Heart left ventricle (tissue), 16 donors: ENCODE results near the gene NELL1. TPM values are rescaled to one million over a fixed set of nuclear protein-coding genes. Genes with fewer than 3 reads are reported as not detected.

Experiments used
- ATAC-seq, 4 donors: fragments of 200-7000 bp; cut with Tn5 transposase; one replicate each; pipeline ENCODE4 v1.9.1; 2020 to 2022; ENCODE audit warnings: moderate library complexity in 4 of 4, mild to moderate bottlenecking in 3 of 4, moderate number of reproducible peaks in 1 of 4
- DNase-seq, 5 donors: peaks; one replicate each; pipeline ENCODE4 v3.0.0-alpha.2; 2020
- H3K27ac ChIP-seq, 12 donors: fragments of 200-600 bp; sonication (generic) in 4 of 12; one replicate each; pipeline versions ENCODE4 v1.5.0 to v1.8.0; 2016 to 2022; ENCODE audit warnings: mild to moderate bottlenecking in 2 of 12
- H3K27me3 ChIP-seq, 9 donors: fragments of 200-600 bp; sonication (generic) in 2 of 9; one replicate each; pipeline versions ENCODE4 v1.5.1 to v1.8.0; 2016 to 2022; ENCODE audit warnings: mild to moderate bottlenecking in 3 of 9
- H3K36me3 ChIP-seq, 9 donors: fragments of 200-600 bp; sonication (generic) in 2 of 9; one replicate each; pipeline versions ENCODE4 v1.5.0 to v1.8.0; 2018 to 2022; ENCODE audit warnings: mild to moderate bottlenecking in 2 of 9
- H3K4me1 ChIP-seq, 12 donors: fragments of 200-600 bp; sonication (generic) in 4 of 12; one replicate each; pipeline versions ENCODE4 v1.5.0 to v1.8.0; 2016 to 2022; ENCODE audit warnings: mild to moderate bottlenecking in 3 of 12
- H3K4me3 ChIP-seq, 12 donors: fragments of 200-600 bp; sonication (generic) in 4 of 12; one replicate each; pipeline versions ENCODE4 v1.5.0 to v1.8.0; 2017 to 2022; ENCODE audit warnings: mild to moderate bottlenecking in 9 of 12, moderate library complexity in 4 of 12
- H3K9me3 ChIP-seq, 12 donors: fragments of 200-600 bp; sonication (generic) in 4 of 12; one replicate each; pipeline versions ENCODE4 v1.5.0 to v1.8.0; 2016 to 2022; ENCODE audit warnings: mild to moderate bottlenecking in 1 of 12
- CTCF ChIP-seq, 12 donors: fragments of 200-600 bp; sonication (generic) in 4 of 12; IDR thresholded peaks; one replicate each; pipeline versions ENCODE4 v1.5.0 to v1.8.0; 2018 to 2022; ENCODE audit warnings: antibody characterized with exemption in 12 of 12, mild to moderate bottlenecking in 5 of 12
- POLR2A ChIP-seq, 2 donors: fragments of 450-650 bp; IDR thresholded peaks; one replicate each; pipeline ENCODE4 v1.6.1; 2017; ENCODE audit warnings: antibody characterized with exemption in 2 of 2, mild to moderate bottlenecking in 2 of 2, moderate library complexity in 2 of 2
- whole genome bisulfite sequencing, 4 donors: extraction: QIAGEN DNeasy Blood & Tissue Kit in 2 of 4; methylation state at CpG; one replicate each; pipeline versions ENCODE4 v1.1.5 to v1.1.7; 2013 to 2018; 5-methylcytosine and 5-hydroxymethylcytosine counted together
- intact Hi-C, 10 donors: fragments of 100-400 bp; cut with DNase I; formaldehyde crosslinking; loops; one replicate each; pipeline versions ENCODE4 v1.11.1 to v1.14.2; 2022
- polyA plus RNA-seq, 2 donors: library from polyadenylated mRNA; stranded (reverse); fragments of 200-250 nt; gene quantifications; one replicate each; pipeline ENCODE4 v1.2.3, GENCODE V29; 2013
- total RNA-seq, 9 donors: library from RNA; depleted of rRNA in 2 of 9; stranded (reverse); fragments of >200 nt in 2 of 9; fragmentation: NEBNext Ultra II Directional in 3 of 9; extraction: Animal tissue kit (Norgen Biotek cat#: 25700) in 3 of 9; gene quantifications; one replicate each; pipeline versions ENCODE4 v1.1.0 to v1.2.4, GENCODE V29; 2016 to 2023
- donor health status: ischemic (EF 13 %, LVEDD 7.1; RV severe dilation, severe dysfunction).
- donor health status: healthy with polysubstance abuse.
- donor health status: DM: no; HTN: yes; CAD: no.
- donor health status: DM: no; HTN: no; CAD: no.
- donor health status: ischemic (EF 25% LVEDD 6.9; RV normal size, moderate dysfunction).
- donor health status: ischemic (EF 25% LVEDD 5.7; RV mildly dilated, moderate dysfunction).
- donor health status: healthy.
- donor health status: DM: yes; HTN: yes; CAD: no.
- donor health status: ischemic (EF 35%, LVEDD 5.7; RV mildly dilated, moderate dysfunction).
- donor health status: nonischemic (EF 11% LVEDD 7.7; RV severe dilation, severe dysfunction).
- donor health status: DM: yes; HTN: yes; CAD: no.
- donor health status: PGD.
- donor health status: ischemic (EF 29% LVEDD 5.4; RV normal size, mild dysfunction).
- donor health status: nonischemic (EF 23%, LVEDD 6.1; RV moderate dilation, normal function).

Gene NELL1
- total and polyA plus RNA-seq, 11 donors = 1.6 TPM; not detected in 10

- DNase-seq (no peak), ATAC-seq (no peak)
Observed at GRCh38 chr11:21405422-21405821, 736.0 kb downstream of the NELL1 start.

GRCh38 chr11:21410513-21410912 is 741.1 kb downstream of the NELL1 start:
- Histone ChIP-seq H3K36me3 (no peaks in the 10 kb centered on the region), H3K4me1 (no peaks in the 10 kb centered on the region), H3K9me3 (peaks cover 0 to 4% (median 0%) of the 10 kb centered on the region in 12 donors), H3K27ac (no peak overlapping the region), H3K4me3 (no peak overlapping the region), H3K27me3 (no peaks in the 10 kb centered on the region)
- DNase-seq (no peak), ATAC-seq (no peak)
- TF ChIP-seq CTCF (IDR thresholded peaks at IDR 0.05) (no peak), POLR2A (IDR thresholded peaks at IDR 0.05) (no peak)
- 81 to 91% (median 87%) methylated on average over 5 of the region's 5 CpGs for WGBS, 4 donors
- intact Hi-C loops = no loop called here

More at GRCh38 chr11:21405422-21405821, 736.0 kb downstream of the NELL1 start:
- TF ChIP-seq POLR2A (IDR thresholded peaks at IDR 0.05) (no peak), CTCF (IDR thresholded peaks at IDR 0.05) (no peak)
- peaks cover 0 to 4% (median 0%) of the 10 kb centered on the region in 12 donors for H3K9me3 ChIP-seq
- H3K4me1 ChIP-seq = no peaks in the 10 kb centered on the region
- WGBS, 4 donors = 34 to 65% (median 40%) methylated on average over 1 of the region's 1 CpG
- no peak overlapping the region for H3K4me3 ChIP-seq
- no peak overlapping the region for H3K27ac ChIP-seq
- no peaks in the 10 kb centered on the region for H3K27me3 ChIP-seq
- intact Hi-C loops = no loop called here
- no peaks in the 10 kb centered on the region for H3K36me3 ChIP-seq

GRCh38 chr11:21411104-21411503 is 741.7 kb downstream of the NELL1 start:
- Histone ChIP-seq H3K4me3 (no peak overlapping the region), H3K27me3 (no peaks in the 10 kb centered on the region), H3K27ac (no peak overlapping the region), H3K36me3 (no peaks in the 10 kb centered on the region), H3K9me3 (peaks cover 0 to 4% (median 0%) of the 10 kb centered on the region in 12 donors), H3K4me1 (no peaks in the 10 kb centered on the region)
- DNase-seq = no peak
- WGBS, 4 donors = 0 to 69% (median 20%) methylated on average over 1 of the region's 1 CpG
- ATAC-seq = no peak
- intact Hi-C loops = no loop called here
- TF ChIP-seq CTCF (IDR thresholded peaks at IDR 0.05) (no peak), POLR2A (IDR thresholded peaks at IDR 0.05) (no peak)

- 50 to 60% (median 54%) methylated on average over 1 of the region's 1 CpG for WGBS, 4 donors
- TF ChIP-seq CTCF (IDR thresholded peaks at IDR 0.05) (no peak), POLR2A (IDR thresholded peaks at IDR 0.05) (no peak)
- no peak for ATAC-seq
- H3K27me3 ChIP-seq = no peaks in the 10 kb centered on the region
- H3K4me1 ChIP-seq = no peaks in the 10 kb centered on the region
- no peaks in the 10 kb centered on the region for H3K36me3 ChIP-seq
- intact Hi-C loops = no loop called here
- peaks cover 0 to 4% (median 0%) of the 10 kb centered on the region in 12 donors for H3K9me3 ChIP-seq
- no peak overlapping the region for H3K27ac ChIP-seq
- no peak overlapping the region for H3K4me3 ChIP-seq
- no peak for DNase-seq
Observed at GRCh38 chr11:21411597-21411996, 742.2 kb downstream of the NELL1 start.
